COLO668 (cell line): Measurements from ENCODE around the gene TLR5.

Experiments
- DNase-seq: peaks from one replicate; lab custom pipeline; 2025; ENCODE audit not compliant: unreplicated experiment; lab: John Stamatoyannopoulos, UW

TLR5 gene

DNA sequence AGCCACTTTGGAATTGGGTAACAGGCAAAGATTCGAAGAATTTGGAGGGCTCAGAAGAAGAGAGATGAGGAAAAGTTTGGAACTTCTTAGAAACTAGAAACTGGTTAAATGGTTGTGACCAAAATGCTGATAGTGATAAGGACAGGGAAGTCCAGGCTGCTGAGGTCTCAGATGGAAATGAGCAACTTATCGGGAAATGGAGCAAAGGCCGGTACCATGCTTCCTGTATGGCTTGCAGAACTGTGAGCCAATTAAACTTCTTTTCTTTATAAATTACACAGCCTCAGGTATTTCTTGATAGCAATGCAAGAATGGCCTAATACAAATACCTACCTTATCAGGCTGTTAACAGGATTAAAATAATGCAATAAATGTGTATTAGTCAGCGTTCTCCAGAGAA lies 9.4 kb upstream of the TLR5 start:
- no peak for DNase-seq

DNA sequence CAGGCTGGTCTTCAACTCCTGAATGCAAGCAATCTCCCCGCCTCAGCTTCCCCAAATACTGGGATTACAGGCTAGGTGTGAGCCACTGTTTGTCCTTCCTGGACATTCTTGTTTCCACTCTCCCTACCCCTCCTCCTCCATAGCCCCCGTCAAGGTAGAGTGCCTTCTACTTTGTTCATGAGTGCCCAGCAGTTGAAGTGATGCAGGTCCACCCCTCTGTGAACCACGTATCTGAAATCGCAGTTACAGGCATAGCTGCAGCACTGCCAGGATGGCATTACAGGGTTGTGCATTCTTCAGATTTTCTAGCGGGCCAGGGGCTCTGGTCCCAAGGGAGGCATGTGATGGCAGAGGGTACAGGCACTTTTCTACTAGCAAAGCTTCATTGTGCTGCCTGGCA lies 7.4 kb upstream of the TLR5 start:
- no peak for DNase-seq

DNA sequence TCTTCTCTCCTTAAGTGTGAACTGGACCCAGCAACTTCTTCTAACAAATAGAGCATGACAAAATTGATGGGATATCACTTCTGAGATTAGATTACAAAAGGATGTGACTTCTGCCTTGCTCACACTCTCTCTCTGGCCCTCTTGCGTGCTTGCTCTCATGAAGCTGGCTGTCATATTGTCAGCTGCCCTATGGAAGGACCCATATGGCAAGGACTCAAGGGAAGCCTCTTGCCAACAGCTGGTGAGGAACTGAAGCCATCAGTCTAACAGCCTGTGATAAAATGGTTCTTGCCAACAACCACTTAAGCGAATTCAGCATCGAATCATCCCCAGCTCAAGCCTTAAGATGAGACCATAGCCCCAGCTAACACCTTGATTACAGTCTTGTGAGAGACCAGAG lies 4.8 kb upstream of the TLR5 start:
- no peak for DNase-seq

DNA sequence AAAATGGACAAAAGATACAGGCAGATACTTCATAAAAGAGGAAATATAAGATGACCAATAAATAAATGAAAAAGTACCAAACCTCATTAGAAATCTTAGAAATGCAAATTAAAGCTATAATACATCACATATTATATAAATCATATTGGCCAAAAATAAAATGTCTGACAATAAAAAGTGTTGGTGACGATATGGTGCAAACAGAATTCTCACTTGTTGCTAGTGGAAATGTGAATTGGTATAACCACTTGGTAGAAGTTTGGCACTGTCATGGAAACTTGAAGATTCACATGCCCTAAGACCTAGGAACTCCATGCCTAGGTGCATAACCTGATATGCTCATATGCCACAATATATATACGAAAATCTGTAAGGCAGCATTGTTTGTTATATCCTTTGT lies 4.4 kb upstream of the TLR5 start:
- DNase-seq: no peak

DNA sequence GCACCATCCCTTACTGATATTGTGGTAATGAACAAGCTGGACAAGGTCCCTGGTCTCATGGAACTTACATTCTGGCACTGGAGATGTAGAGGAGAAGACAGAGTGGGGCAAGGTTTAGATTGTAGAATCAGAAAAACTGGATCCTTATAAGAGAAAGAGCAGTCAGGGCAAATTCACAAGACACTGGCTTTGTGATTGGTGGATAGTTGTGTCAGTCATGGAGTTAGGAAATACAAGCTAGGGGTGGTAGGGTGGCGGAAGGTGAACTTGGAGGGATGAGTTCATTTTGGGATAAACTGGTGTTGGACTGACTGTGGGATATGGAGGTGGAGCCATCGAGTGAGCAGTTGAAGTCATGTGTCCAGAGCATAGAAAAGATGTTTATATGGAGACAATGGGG lies 3.7 kb upstream of the TLR5 start:
- DNase-seq: no peak

DNA sequence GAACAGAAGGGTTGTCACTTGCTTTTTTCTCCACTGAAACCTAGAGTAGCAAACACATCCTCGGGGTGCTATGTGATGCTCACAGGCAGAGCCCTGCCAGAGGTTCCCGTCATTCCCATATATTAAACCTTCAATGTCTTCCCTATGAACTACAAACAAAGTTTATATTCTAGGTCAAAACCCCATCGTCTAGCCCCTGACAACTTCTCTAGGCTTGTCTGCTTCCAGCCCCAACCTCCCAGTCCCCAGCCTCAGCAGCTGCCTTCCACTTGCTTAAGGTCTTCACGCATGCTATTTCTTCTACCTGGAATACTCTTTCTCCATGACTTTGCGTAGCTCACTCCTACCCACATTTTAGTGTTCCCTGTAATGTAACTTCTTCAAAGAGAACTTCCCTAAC lies 1.9 kb upstream of the TLR5 start:
- DNase-seq: no peak

DNA sequence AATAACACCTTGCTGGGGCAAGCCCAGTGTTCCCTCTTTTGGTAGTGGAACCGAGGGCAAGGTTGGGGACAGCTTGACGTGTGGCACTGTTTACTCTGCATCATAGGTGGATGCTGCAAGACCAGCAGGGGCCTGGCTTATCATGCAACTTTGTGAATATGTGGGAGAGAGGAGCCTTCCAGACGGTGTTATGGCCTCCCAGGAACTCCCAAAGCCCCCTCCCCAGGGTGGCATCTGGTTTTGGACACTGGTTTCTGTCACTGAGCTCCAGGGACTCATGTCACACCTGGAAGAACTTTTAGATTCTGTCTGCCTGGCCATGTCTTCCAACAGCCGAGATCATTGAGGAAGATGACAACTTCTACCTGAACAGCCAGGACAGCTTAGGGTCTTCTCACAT lies 1.4 kb upstream of the TLR5 start:
- DNase-seq: no peak

DNA sequence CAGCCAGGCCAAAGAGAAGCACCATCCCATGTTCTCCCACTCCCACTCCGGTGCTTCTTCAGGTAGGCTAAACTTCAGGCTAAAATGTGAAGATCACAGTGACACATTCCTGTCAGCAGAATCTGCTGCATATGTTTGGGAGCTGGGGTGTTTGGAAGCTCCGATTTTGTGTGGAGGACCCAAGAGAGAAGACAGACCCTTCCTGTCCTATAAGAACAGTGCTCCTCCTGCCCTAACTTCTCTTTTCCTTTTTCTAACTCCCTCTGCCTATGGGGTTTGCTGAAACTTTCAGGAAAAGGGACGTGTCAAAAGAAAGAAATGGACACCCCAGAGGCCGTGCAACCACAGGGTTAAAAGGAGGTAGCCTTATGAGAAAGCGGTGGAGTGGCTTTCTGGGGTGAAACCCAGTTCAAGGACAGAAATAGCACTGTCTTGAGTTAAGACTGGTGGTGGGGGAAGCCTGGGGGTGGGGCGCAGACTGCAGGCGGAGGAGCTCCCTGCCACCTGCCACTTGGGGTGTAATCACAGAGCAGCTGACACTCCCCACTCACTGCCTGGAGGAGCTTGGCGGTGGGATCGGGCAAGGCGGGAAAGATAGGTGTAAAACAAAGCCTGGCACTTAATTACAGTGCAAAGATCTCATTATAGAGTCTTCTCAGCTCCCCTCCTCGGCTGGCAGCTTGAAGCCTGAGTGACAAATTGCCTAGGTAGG lies 645 bp upstream of the TLR5 start:
- DNase-seq: peak; percentile 14

DNA sequence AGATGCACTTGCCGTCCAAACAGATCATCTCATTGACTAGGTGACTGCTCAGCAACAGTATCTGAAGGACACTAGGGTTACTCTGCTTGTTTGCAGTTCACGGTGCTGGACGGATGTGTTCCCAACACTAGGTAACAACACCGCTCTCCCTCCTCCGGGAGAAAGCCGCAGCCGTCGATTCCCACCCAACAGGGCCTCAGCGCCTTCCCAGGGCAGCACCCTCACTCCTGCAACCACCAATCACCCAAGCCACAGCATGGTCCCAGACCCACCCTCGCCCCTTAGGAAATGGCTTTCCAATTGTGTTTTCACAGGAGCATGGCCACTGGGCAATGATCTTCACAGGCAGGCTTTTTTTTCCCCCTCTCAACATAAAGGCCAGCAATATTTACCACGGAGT lies 779 bp downstream of the TLR5 start:
- DNase-seq: no peak

DNA sequence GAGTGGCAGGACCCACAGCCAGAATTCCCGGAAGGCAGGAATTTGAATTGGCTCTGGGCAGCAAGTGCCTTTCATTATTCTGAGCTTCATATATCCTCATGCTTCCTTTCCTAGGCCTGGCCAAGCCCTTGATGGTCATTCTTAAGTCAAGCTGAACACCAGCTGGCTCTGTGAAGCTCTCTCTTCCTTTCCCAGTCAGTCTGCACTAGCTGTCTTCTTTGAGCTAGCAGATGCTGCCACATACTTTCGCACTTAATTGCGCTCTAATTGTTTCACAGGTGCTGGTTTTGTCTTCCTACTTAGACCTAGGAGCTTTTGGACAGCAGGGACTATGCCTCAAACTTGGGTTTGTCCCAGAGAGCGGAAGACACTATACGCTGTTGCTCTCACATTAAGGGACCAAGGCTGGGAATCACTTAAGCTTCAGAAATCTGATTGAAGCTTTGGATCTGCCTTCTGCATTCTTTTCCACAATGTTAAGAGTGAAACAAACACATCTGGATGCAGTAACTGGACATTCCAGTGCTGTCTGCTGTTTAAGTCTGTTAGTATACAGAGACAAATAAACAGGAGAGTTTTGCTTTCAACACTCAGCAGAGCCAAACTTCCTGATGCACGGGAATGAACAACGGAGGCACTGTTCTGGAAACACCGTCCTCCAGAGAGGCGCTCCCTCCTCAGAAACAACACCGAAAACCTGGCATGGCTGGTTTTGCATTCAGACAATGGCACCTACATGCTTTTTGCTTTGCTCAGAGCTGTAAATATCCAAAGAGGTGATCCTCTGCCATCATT lies 2.2 kb downstream of the TLR5 start:
- DNase-seq: no peak

DNA sequence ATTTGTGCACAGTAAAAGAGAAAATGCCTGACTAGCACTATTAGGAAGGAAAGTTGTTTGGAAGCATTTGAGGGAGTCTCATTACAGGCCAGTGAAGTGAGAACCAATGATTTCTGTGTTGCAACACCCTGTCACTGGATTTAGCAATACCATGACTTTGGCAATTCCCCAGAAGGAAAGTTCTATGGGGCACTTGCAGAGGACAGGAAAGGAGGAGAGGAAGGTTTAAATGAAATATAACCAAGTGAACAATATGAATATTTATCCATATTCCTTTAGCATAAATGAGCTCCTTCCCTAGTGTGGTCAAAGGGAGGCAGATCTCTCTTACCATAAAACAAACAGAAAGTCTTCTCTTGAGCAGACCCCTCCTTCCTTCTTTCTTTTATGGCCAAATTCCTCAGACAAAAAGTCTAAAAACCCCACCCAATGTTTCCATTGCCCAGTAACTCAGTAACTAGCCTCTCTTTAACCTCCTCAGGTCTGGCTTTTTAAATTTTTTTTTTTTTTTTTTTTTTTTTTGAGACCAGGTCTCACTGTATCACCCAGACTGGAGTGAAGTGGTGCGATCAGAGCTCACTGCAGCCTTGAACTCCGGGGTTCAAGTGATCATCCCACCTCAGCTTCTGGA lies 5.5 kb downstream of the TLR5 start:
- DNase-seq: no peak

DNA sequence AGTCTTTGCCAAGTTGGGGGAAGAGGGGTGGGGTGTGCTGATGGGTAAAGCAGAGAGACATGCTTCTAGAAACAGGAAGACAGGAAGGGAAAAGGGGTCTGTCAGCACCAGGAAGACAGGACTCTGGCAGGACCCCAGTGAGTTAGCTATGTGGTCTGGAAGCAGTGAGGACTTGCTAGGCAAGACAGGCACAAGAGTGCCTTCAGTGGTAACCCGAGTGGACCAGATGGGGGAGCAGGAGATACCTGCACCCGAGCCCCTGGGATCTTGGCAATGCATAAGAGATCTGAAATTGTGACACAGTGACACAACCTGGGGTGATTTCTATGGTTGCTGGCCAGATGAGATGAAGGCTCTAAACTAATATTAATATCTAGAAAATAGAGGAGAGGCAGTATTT lies 7.0 kb downstream of the TLR5 start:
- no peak for DNase-seq

DNA sequence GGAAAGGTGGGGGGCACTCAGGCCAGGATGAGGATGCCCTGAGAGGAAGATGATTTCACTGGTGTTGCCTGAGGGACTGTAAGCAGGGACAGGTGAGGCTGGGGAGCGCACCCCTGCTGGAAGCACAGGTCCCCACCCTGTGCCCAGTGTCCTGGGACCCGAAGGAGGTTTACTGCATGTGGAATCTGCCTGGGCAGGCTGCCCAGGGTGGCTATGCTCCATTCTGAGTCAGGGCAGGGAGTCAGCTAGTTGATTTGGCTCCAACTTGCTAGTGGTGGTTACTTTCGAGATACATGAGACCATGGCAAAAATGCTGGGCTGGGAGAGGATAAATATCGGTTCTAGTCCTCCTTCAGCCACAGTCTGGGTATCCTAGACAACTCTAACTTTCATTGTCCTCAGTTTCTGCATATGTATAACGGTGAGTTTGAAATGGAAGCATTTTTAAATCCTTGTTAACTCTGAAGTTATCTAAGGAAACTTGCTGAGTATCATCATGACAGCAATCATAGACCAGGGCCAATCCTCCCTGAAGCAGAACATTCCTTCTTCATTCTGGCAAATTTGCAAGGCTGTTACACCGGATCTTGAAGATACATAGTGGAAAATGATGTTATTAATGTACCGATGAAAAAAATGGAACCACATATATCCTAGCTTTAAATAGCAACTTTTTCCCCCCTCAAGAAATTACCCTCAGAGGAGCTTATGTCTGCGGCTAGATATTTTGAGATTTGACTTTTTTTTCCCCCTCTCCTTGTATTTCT lies 7.7 kb downstream of the TLR5 start:
- no peak for DNase-seq

DNA sequence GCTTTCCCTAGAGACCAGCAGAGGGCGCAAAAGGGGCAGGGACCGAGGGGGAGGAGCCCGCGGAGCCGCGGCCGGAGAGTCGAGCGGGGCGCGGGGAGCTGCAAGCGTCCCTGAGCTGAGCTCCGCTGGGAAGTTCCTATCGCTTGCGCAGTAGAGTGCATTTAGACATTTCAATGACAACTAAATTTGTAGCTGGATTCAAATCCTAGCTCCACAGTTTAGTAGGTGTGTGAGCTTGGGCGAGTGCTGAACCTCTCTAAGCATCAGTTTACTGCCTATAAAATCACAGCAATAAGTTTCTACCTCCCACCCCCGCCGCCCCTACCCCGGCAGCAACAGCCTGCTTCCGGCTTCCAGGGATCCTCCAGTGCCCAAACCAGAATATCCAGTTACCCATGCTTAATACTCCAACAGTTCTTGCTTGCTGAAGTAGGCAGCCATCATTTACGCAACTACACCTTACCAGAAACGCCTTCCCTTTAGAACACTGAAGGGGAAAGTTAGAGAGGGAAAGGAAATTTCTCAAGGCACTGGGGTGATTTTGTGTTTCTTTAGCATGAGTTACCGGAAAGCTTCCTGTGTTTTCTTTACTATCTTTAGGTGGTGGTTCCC lies 9.1 kb downstream of the TLR5 start:
- peak; percentile 91 for DNase-seq

DNA sequence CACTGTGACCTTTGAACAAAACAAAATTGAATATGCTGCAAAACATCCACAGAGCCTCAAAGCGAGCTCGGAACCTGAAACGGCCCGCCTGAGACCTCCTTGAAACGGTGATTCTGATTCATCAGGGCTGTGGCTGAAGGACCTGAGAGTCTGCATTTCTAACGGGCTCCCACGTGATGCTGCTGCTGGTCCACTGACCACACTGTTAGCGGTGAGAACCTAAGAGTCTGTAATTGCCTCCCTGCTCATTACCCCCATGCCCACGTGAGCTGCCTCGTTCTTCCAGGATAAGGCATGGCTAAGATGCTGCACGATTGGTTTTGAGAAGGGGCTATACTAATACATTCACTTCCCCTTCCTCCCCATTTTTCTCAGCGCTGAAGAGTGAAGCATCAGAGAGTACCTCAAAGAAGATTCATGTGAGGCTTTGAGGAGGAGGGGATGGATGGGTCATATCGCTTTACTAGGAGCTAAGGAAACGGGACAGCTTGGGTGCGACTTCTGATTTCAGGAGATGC lies 9.7 kb downstream of the TLR5 start:
- no peak for DNase-seq

DNA sequence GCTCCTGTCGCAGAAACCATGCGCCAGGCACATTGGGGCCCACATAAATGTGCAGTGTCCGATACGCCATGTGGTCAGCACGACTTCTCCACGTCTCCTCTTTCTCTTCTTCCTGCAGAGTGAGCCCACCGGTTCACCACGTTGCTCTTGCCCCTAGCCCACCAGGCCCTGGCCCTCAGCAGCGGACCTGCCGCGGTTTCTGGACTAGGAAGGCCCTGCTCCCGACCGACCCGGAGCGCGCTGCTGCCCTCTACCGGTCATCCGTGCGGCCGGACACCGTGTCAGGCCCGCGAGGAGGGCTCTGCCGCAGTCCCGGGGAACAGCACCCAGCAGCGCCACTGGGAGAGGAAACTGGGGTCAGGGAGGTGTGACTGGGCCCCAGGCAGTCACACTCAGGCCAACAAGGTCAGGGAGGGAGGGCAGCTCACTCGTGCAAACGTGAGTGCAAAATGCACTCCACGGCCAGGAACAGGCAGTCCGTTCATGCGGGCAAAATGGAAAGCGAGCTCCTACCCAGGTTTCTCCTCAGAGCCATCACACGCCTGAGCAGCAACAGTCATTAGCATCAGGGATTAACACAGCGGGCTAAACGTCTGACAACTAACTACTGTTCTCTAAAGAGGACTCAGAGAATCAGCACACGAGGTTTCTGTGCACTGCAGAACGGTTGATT lies 13.7 kb downstream of the TLR5 start:
- DNase-seq: peak; percentile 71

DNA sequence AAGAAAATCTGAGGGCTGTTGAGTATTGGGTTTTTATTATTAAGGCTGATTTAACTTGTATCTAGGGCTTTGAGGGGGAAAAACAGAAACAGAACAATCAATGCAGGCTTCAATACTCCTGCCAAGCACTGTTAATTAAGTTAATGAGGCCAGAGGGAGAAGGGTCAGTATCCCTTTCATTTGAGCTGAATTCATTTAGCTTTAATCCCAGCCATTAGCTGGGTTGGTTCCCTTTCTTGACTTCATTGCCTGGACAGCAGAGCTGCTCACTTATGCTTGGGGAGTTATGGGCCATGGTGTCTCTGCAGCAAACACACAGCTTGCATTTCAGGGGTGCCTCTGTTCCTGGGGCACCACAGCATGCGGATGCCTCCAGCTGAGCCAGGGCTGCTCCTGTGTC lies 16.3 kb downstream of the TLR5 start:
- no peak for DNase-seq

DNA sequence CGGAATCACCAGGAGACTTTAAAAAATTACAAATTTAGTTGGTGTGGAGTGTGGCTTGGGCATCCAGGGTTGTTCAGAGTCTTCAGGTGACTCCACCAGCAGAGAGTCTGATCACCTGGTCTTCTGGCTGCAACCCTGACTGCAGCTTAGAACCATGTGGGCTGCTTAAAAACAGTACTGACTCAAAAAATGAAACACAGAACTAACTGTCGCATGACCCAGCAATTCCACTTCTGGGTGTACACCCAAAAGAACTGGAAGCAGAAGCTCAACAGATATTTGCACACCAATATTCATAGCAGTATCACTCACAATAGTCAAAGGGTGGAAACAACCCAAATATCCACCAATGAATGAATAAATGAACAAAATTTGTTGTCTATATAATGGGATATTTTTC lies 17.3 kb downstream of the TLR5 start:
- no peak for DNase-seq

DNA sequence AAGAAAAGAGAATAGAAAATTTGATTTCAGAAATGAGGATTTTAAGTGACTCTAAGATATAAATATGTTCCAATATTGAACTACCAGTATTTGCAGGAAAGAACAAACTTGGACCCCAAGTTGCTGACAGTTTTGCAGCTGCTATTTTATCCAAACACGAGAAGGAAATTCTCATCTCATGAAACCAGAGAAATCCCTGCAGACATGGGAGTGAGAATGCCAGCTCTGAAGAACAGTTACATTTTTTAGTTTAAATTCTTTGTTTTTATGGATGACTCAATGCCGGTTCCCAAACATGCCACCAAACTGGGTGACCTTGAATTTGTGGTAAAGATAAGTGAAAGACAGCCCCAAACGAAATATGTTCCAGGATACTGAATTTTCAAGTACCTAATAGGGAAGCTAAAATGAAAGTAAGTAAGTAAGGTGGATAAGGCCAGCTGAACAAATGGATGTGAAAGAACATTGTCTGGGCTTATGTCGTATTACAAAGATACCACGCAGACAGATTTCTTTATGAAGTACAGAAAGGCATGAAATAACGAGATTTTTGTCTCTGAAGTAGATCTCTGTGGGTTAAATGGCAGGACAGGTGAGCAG lies 19.9 kb downstream of the TLR5 start:
- no peak for DNase-seq

DNA sequence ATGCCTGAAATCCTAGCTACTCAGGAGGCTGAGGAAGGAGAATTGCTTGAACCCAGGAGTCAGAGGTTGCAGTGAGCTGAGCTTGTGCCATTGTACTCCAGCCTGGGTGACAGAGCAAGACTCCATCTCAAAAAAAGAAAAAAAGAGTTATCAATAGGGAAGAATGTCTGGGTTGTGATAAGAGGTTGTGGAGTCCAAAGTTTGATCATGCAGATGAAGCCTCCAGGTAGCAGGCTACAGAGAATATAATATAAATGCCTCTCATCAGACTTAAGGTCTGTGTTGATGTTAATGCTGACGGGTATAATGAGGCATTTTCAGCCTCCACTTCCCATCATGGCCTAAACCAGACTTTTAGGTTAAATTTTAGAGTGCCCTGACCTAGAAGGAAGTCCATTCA lies 24.6 kb downstream of the TLR5 start:
- no peak for DNase-seq
